ENCODE data around the gene RBM46. TPM values are rescaled to one million over a fixed set of nuclear protein-coding genes. Genes with fewer than 3 reads are reported as not detected.

Gene RBM46
- total RNA-seq, 4 donors from 2014 or later = 0.27 to 2.2 (median 1.2) TPM

DNA sequence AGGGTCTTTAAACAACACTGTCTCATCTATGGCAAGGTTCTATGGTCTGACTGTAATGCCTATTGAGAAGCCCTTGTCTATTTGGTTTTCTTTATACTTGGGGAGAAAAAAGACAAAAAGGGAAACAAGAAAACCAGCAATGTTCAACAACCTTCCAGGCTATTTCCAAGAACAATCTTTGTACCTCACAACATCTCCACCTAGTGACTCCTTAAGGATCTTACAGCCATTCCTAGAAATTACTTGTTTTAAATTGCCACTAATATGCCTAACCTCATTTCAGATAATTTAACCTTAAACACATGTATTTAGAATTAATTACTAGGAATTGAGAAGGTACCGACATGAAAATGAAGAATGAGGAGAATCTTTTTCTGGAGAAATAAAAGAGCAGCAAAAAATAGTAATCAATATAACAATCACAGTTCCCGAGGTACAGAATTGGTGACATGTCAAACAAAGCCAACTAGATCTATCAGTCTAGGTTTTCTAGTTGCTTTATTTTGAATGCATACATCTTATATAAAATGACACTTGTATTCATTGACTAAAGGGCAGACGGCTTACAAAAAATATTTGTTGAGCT is 1.6 kb upstream of the RBM46 start:
- Histone ChIP-seq H3K27ac (no peak overlapping the region), H3K9me3 (no peaks in the 10 kb centered on the region), H3K4me3 (replicated peaks in 1 of 3) (no peak overlapping the region), H3K36me3 (no peaks in the 10 kb centered on the region), H3K27me3 (no peaks in the 10 kb centered on the region), H3K4me1 (no peaks in the 10 kb centered on the region)
- TF ChIP-seq POLR2A (IDR thresholded peaks at IDR 0.05) = no peak
- TF ChIP-seq, protein P1, sequence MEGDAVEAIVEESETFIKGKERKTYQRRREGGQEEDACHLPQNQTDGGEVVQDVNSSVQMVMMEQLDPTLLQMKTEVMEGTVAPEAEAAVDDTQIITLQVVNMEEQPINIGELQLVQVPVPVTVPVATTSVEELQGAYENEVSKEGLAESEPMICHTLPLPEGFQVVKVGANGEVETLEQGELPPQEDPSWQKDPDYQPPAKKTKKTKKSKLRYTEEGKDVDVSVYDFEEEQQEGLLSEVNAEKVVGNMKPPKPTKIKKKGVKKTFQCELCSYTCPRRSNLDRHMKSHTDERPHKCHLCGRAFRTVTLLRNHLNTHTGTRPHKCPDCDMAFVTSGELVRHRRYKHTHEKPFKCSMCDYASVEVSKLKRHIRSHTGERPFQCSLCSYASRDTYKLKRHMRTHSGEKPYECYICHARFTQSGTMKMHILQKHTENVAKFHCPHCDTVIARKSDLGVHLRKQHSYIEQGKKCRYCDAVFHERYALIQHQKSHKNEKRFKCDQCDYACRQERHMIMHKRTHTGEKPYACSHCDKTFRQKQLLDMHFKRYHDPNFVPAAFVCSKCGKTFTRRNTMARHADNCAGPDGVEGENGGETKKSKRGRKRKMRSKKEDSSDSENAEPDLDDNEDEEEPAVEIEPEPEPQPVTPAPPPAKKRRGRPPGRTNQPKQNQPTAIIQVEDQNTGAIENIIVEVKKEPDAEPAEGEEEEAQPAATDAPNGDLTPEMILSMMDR (IDR thresholded peaks at IDR 0.05) = peak in 4 of 6 experiments; percentile 29 to 75 (median 64)
- DNase-seq = no peak
- intact Hi-C loops (cut with DNase I) = loop anchor here (10.0 kb wide), 1 partner anchor 155 kb away; no protein-coding TSS in a partner anchor
- WGBS, 2 donors = 51 to 53% methylated on average over 3 of the region's 3 CpGs

DNA sequence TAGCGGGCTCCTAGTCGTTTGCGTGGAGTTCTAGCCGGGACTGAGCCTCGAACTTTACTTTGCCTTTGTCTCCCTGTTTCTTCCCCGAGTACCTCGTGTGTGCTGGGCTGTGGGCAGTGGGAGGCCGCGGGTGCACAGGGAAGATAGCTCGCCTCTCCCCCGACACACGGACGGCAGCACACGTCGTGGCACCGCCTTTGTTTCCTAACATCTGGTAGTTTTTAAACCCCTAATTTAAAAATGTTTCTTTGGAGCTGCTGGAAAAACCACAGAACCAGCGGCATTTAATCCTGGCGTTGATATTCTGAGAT is 866 bp downstream of the RBM46 start:
- no peak for DNase-seq
- TF ChIP-seq POLR2A (IDR thresholded peaks at IDR 0.05) = no peak
- TF ChIP-seq, protein P1 (IDR thresholded peaks at IDR 0.05) = no peak
- H3K36me3 ChIP-seq = no peaks in the 10 kb centered on the region
- no peaks in the 10 kb centered on the region for H3K27me3 ChIP-seq
- no peak overlapping the region for H3K4me3 ChIP-seq (replicated peaks in 1 of 3)
- H3K9me3 ChIP-seq = no peaks in the 10 kb centered on the region
- H3K27ac ChIP-seq = no peak overlapping the region
- no peaks in the 10 kb centered on the region for H3K4me1 ChIP-seq
- WGBS, 2 donors = 73 to 76% methylated on average over 18 of the region's 18 CpGs
- intact Hi-C loops (cut with DNase I) = no loop called here

DNA sequence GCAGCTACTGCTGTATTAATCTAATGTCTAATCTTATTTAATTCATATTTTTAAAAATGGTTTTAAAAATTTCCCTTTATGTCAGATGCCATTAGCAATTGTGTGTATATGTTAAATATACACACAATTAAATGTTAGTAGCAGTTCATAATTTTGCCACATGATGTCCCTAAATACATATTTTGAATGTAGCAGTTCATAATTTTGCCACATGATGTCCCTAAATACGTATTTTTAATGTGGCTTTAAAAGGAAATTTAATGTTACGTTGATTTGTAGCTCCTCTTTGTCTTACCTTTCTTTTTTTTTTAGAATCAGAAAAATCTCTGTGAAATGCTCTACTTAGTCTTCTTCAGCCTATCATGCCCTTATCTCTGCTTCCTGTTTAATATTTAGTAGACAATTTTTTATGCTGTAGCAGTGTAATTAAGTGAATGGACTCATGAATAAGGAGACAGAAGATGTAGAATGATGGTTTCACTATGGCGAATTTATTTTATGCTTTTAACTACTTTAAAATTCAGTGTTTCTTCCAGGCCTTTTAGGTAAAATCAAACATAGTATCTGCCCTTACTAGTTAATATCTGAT is 26.1 kb downstream of the RBM46 start:
- H3K4me3 ChIP-seq (replicated peaks in 1 of 3) = no peak overlapping the region
- H3K4me1 ChIP-seq = no peaks in the 10 kb centered on the region
- 56 to 62% methylated on average over 3 of the region's 3 CpGs for WGBS, 2 donors
- no peaks in the 10 kb centered on the region for H3K9me3 ChIP-seq
- H3K36me3 ChIP-seq = no peaks in the 10 kb centered on the region
- no peak overlapping the region for H3K27ac ChIP-seq
- intact Hi-C loops (cut with DNase I) = no loop called here
- H3K27me3 ChIP-seq = no peaks in the 10 kb centered on the region
- TF ChIP-seq, protein P1 (IDR thresholded peaks at IDR 0.05) = peak in 5 of 6 experiments; percentile 32 to 80 (median 63)
- no peak for TF ChIP-seq POLR2A (IDR thresholded peaks at IDR 0.05)
- DNase-seq = no peak

DNA sequence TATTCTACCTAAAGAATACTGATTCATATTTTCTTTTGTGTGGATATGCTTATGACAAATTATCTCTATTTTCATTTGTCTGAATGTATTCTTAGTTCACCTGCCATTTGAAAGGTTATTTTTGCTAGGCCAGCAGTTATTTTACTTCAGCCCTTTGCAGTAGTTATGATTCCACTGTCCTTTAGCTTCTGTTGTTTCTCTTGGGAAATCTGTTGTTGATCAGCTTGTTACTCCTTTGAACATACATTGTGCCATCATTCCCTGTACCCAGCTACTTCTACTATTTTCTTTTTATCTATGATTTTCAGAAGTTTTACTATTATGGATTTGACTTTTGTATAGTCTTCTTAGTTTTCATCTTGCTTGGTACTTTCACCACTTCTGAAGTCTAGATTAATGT is 37.2 kb downstream of the RBM46 start:
- TF ChIP-seq, protein P1 (IDR thresholded peaks at IDR 0.05) = no peak
- TF ChIP-seq POLR2A (IDR thresholded peaks at IDR 0.05) = no peak
- intact Hi-C loops (cut with DNase I) = no loop called here
- Histone ChIP-seq H3K4me1 (no peaks in the 10 kb centered on the region), H3K27me3 (no peaks in the 10 kb centered on the region), H3K36me3 (no peaks in the 10 kb centered on the region), H3K9me3 (no peaks in the 10 kb centered on the region), H3K4me3 (replicated peaks in 1 of 3) (no peak overlapping the region), H3K27ac (no peak overlapping the region)
- no peak for DNase-seq

DNA sequence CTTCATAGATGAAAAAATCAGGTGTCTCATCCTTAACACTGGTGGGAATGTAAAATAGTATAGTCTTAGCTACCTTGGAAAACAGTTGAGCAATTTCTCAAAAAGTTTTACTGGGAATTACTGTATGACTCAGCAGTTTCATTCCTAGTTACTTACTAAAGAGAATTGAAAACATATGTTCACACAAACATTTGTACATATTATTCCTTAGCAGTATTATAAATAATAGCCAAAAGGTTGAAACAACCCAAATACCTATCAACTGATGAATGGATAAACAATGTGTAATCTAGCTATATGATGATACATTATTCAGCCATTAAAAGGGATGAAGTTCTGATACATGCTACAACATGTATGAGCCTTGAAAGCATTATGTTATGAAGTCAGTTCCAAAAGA is 41.7 kb downstream of the RBM46 start:
- intact Hi-C loops (cut with DNase I) = no loop called here

More for the DNA sequence above, 41.7 kb downstream of the RBM46 start:
- H3K36me3 ChIP-seq = no peaks in the 10 kb centered on the region
- H3K9me3 ChIP-seq = no peaks in the 10 kb centered on the region
- TF ChIP-seq POLR2A (IDR thresholded peaks at IDR 0.05) = no peak
- TF ChIP-seq, protein P1 (IDR thresholded peaks at IDR 0.05) = no peak
- no peak overlapping the region for H3K4me3 ChIP-seq (replicated peaks in 1 of 3)
- no peak overlapping the region for H3K27ac ChIP-seq
- no peaks in the 10 kb centered on the region for H3K27me3 ChIP-seq
- H3K4me1 ChIP-seq = no peaks in the 10 kb centered on the region
- no peak for DNase-seq
